ENCODE measurements around the gene PCYT1B. TPM values are rescaled to one million over a fixed set of nuclear protein-coding genes. Genes with fewer than 3 reads are reported as not detected.

PCYT1B gene
- total and polyA plus RNA-seq, 9 of the 15 experiments (the other 6 are each of a cell fraction or from before 2014, with no cell fraction given) = 0.04 to 0.34 (median 0.07) TPM; not detected in 1

GRCh38 chrX:24508375-24508774 is 138.8 kb downstream of the PCYT1B start:
- H3K4me2 ChIP-seq (ENCODE audit: insufficient read depth, low read length) = no peak overlapping the region
- DNase-seq (ENCODE audit: extremely low read depth in 1 of 4, low spot score in 3 of 4) (no peak), FAIRE-seq (no peak), ATAC-seq (no peak)
- H3K4me1 ChIP-seq (replicated peaks in 1 of 2; ENCODE audit: control insufficient read depth in 2 of 2, insufficient read depth in 2 of 2, low read length in 2 of 2) = no peaks in the 10 kb centered on the region
- CTCF ChIA-PET (ENCODE audit: low intra/inter-chr PET ratio) = no interaction called here
- in situ Hi-C loops (cut with MboI) (no loop called here), intact Hi-C loops (cut with micrococcal nuclease) (no loop called here)
- POLR2A ChIA-PET = no interaction called here
- H3K27ac ChIP-seq (ENCODE audit: extremely low read depth, low read depth, low read length) = no peak overlapping the region
- WGBS (ENCODE audit: insufficient coverage, low coverage, missing lambda C conversion rate) = 0% methylated on average over 7 of the region's 8 CpGs
- no peaks in the 10 kb centered on the region for H4K20me1 ChIP-seq (replicated peaks; ENCODE audit: control insufficient read depth, insufficient read depth, low read length)
- H3K36me3 ChIP-seq (ENCODE audit: control insufficient read depth, insufficient read depth, low read length) = no peaks in the 10 kb centered on the region
- H3K9ac ChIP-seq (ENCODE audit: insufficient read depth in 1 of 2, low read depth in 2 of 2, low read length in 2 of 2) = no peak overlapping the region
- no peak for TF ChIP-seq ZBTB9 (CRISPR knock-in tag; IDR thresholded peaks at IDR 0.05)
- no peak for TF ChIP-seq ZNF41 (CRISPR knock-in tag; conservative IDR thresholded peaks at IDR 0.05)
- TF ChIP-seq HEY1 (CRISPR knock-in tag; IDR thresholded peaks at IDR 0.05; ENCODE audit: borderline replicate concordance) = no peak
- no peak for TF ChIP-seq ZNF778 (CRISPR knock-in tag; IDR thresholded peaks at IDR 0.05)
- no peak for TF ChIP-seq ESRRA (IDR thresholded peaks at IDR 0.05; ENCODE audit: borderline replicate concordance, low read depth)
- no peak for TF ChIP-seq ZNF184 (CRISPR knock-in tag; IDR thresholded peaks at IDR 0.05)
- TF ChIP-seq ZNF311 (CRISPR knock-in tag; IDR thresholded peaks at IDR 0.05) = no peak
- no peak for TF ChIP-seq NR2F6 (CRISPR knock-in tag; IDR thresholded peaks at IDR 0.05)
- no peak for TF ChIP-seq CEBPG (CRISPR knock-in tag; IDR thresholded peaks at IDR 0.05)
- no peak for TF ChIP-seq CEBPG (tag; conservative IDR thresholded peaks at IDR 0.05 in 1 of 2, IDR thresholded peaks at IDR 0.05 in 1 of 2)
- no peak for TF ChIP-seq MCM3 (IDR thresholded peaks at IDR 0.05)
- no peak for TF ChIP-seq ZNF609 (CRISPR knock-in tag; IDR thresholded peaks at IDR 0.05; ENCODE audit: borderline replicate concordance)
- no peak for TF ChIP-seq ZNF696 (CRISPR knock-in tag; conservative IDR thresholded peaks at IDR 0.05)
- no peak for TF ChIP-seq GATAD2A (IDR thresholded peaks at IDR 0.05)
- no peak for TF ChIP-seq RBFOX2 (IDR thresholded peaks at IDR 0.05; ENCODE audit: low read depth, low read length)
- no peak for TF ChIP-seq E2F4 (CRISPR knock-in tag; IDR thresholded peaks at IDR 0.05; ENCODE audit: low read depth)
- TF ChIP-seq SMARCA4 (IDR thresholded peaks at IDR 0.05) = no peak
- H3K4me3 ChIP-seq = no peak overlapping the region
- H3K9me3 ChIP-seq (replicated peaks; ENCODE audit: control insufficient read depth, insufficient read depth, low read depth, low read length) = no peaks in the 10 kb centered on the region
- no TSS peak for BruUV-seq (replicated peaks)
- H2AFZ ChIP-seq (ENCODE audit: low read depth, low read length) = no peak overlapping the region
- no peaks in the 10 kb centered on the region for H3K79me2 ChIP-seq (ENCODE audit: control insufficient read depth, insufficient read depth, low read length)
- no peaks in the 10 kb centered on the region; a peak in 1 of 5 replicates for H3K27me3 ChIP-seq (ENCODE audit: control insufficient read depth in 2 of 2, insufficient read depth in 2 of 2, low read length in 2 of 2)
- no peaks in the 10 kb centered on the region for H3K9me1 ChIP-seq (ENCODE audit: control insufficient read depth, insufficient read depth, low read length)

Measured in K562 (cell line).